Adrenal gland (tissue), 12 donors: ENCODE measurements around the gene DHX57. TPM values are rescaled to one million over a fixed set of nuclear protein-coding genes. Genes with fewer than 3 reads are reported as not detected.

ENCODE experiments used
- DNase-seq, 7 donors: peaks; one replicate each; pipeline ENCODE4 v3.0.0-alpha.2; 2019 to 2020
- H3K27ac ChIP-seq, 5 donors: fragments of 200-600 bp; sonication (generic) in 4 of 5; 1 replicate in 3 of 5; 2 replicates in 2 of 5; pipeline versions ENCODE4 v1.5.1 to v1.8.0; 2016 to 2020; ENCODE audit warnings: mild to moderate bottlenecking in 1 of 5
- H3K27me3 ChIP-seq: fragments of 200-600 bp; 2 replicates; pipeline ENCODE4 v1.8.0; 2021
- H3K36me3 ChIP-seq, 2 donors: fragments of 200-600 bp; replicated peaks in 1 of 2; 1 replicate in 1 of 2; 2 replicates in 1 of 2; pipeline versions ENCODE4 v1.5.1 to v1.8.0; 2018 to 2022
- H3K4me1 ChIP-seq, 2 donors: fragments of 200-600 bp; replicated peaks in 1 of 2; 1 replicate in 1 of 2; 2 replicates in 1 of 2; pipeline versions ENCODE4 v1.5.1 to v1.8.0; 2018 to 2021
- H3K4me3 ChIP-seq, 4 donors: fragments of 200-600 bp; sonication (generic) in 3 of 4; one replicate each; pipeline ENCODE4 v1.5.1; 2016 to 2018
- H3K9me3 ChIP-seq, 3 donors: fragments of 200-600 bp; sonication (generic) in 1 of 3; replicated peaks in 1 of 3; 1 replicate in 2 of 3; 2 replicates in 1 of 3; pipeline versions ENCODE4 v1.5.1 to v1.8.0; 2016 to 2021
- POLR2A ChIP-seq, 2 donors: fragments of 450-650 bp; IDR thresholded peaks; one replicate each; pipeline ENCODE4 v1.6.1; 2017; ENCODE audit warnings: antibody characterized with exemption in 2 of 2, mild to moderate bottlenecking in 2 of 2, moderate library complexity in 1 of 2
- whole genome bisulfite sequencing, 4 donors: extraction: QIAGEN DNeasy Blood & Tissue Kit in 2 of 4; methylation state at CpG; one replicate each; pipeline versions ENCODE4 v1.1.5 to v1.1.7; 2013 to 2017; 5-methylcytosine and 5-hydroxymethylcytosine counted together
- intact Hi-C, 2 donors: fragments of 100-400 bp; cut with DNase I; formaldehyde crosslinking; loops; one replicate each; pipeline versions ENCODE4 v1.14.1 to v1.15.0; 2022 to 2023
- polyA plus RNA-seq, 3 donors: library from polyadenylated mRNA; stranded (reverse); fragments of 200-250 nt in 2 of 3; fragments of 350-450 nt in 1 of 3; fragmentation: Illumina TruSeq in 1 of 3; extraction: RNeasy Lipid Tissue Mini Kit (QIAGEN cat#74804) in 1 of 3; gene quantifications; one replicate each; pipeline ENCODE4 v1.2.3, GENCODE V29; 2013 to 2014
- total RNA-seq, 9 donors: library from RNA; depleted of rRNA in 4 of 9; stranded (reverse); fragments of >200 nt in 4 of 9; fragments of 120-200 nt in 1 of 9; fragmentation: NEBNext Ultra II Directional in 1 of 9; extraction: Animal tissue kit (Norgen Biotek cat#: 25700) in 1 of 9; gene quantifications; one replicate each; pipeline versions ENCODE4 v1.1.0 to v1.2.4, GENCODE V29; 2013 to 2023
- TF ChIP-seq, protein P1 (sequence below), 6 experiments: fragments of 450-650 bp in 4 of 6; fragments of 200-600 bp in 2 of 6; sonication (generic) in 1 of 6; IDR thresholded peaks; 1 replicate in 5 of 6; 2 replicates in 1 of 6; pipeline versions ENCODE4 v1.5.1 to v1.8.0; 2016 to 2021; ENCODE audit warnings: antibody characterized with exemption in 6 of 6, mild to moderate bottlenecking in 2 of 6, moderate library complexity in 1 of 6
- donor health status: healthy with polysubstance abuse.
- donor health status: Bipolar disorder and iron deficiency.
- donor health status: DM: yes; HTN: yes; CAD: no.
- donor health status: DM: no; HTN: no; CAD: no.
- donor health status: DM: no; HTN: no; CAD: no.
- donor health status: DM: yes; HTN: yes; CAD: no.

Gene DHX57
- total and polyA plus RNA-seq, 12 donors = 9.4 to 30.5 (median 18.1) TPM

DNA sequence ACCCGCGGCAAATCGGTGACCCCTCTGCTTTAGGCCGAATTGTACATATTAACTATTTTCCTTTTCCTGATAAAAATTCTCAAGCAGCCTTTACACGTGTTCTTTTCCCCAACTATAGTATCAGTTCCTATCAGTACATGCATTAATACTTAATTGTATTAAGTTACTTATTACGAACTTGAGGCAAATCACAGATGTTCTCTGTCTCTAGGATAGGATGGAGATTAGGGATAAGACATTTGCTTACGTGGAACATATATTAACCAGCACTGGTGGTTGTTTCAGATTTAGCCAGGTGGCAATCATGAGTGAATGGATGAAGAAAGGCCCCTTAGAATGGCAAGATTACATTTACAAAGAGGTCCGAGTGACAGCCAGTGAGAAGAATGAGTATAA, 97.0 kb downstream of the DHX57 start:
- H3K9me3 ChIP-seq = no peaks in the 10 kb centered on the region
- intact Hi-C loops = no loop called here
- peak overlapping the region in 2 of 4 donors; percentile 52 to 83 for H3K4me3 ChIP-seq
- peaks cover 0 to 6% of the 10 kb centered on the region in 2 donors for H3K4me1 ChIP-seq
- DNase-seq = no peak
- peak overlapping the region in 2 of 5 donors; percentile 39 to 64 for H3K27ac ChIP-seq
- H3K27me3 ChIP-seq = no peaks in the 10 kb centered on the region
- 13 to 16% (median 14%) methylated on average over 8 of the region's 8 CpGs for WGBS, 4 donors
- TF ChIP-seq POLR2A (IDR thresholded peaks at IDR 0.05) = no peak
- TF ChIP-seq, protein P1, sequence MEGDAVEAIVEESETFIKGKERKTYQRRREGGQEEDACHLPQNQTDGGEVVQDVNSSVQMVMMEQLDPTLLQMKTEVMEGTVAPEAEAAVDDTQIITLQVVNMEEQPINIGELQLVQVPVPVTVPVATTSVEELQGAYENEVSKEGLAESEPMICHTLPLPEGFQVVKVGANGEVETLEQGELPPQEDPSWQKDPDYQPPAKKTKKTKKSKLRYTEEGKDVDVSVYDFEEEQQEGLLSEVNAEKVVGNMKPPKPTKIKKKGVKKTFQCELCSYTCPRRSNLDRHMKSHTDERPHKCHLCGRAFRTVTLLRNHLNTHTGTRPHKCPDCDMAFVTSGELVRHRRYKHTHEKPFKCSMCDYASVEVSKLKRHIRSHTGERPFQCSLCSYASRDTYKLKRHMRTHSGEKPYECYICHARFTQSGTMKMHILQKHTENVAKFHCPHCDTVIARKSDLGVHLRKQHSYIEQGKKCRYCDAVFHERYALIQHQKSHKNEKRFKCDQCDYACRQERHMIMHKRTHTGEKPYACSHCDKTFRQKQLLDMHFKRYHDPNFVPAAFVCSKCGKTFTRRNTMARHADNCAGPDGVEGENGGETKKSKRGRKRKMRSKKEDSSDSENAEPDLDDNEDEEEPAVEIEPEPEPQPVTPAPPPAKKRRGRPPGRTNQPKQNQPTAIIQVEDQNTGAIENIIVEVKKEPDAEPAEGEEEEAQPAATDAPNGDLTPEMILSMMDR (IDR thresholded peaks at IDR 0.05) = no peak
- H3K36me3 ChIP-seq = peaks cover 0 to 14% of the 10 kb centered on the region in 2 donors

DNA sequence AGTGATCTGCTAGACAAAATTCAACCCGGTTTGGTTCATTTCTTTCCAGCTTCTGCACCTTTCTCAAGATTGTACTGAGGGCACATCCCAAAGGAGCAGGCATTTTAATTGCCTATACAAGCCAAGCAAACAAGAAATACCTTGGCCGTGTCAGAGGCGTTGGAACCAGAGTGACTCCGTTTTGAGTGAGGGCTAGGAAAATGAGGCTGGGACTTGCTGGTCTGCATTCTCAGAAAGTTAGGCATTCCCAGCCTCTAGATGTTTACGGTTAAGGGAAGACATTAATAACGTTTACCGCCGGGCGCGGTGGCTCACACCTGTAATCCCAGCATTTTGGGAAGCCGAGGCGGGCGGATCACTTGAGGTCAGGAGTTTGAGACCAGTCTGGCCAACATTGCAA, 99.2 kb downstream of the DHX57 start:
- DNase-seq = no peak
- 86 to 89% (median 86%) methylated on average over 13 of the region's 13 CpGs for WGBS, 4 donors
- Histone ChIP-seq H3K27me3 (no peaks in the 10 kb centered on the region), H3K4me1 (peaks cover 0 to 6% of the 10 kb centered on the region in 2 donors), H3K27ac (no peak overlapping the region), H3K9me3 (no peaks in the 10 kb centered on the region), H3K4me3 (no peak overlapping the region), H3K36me3 (peaks cover 0 to 6% of the 10 kb centered on the region in 2 donors)
- intact Hi-C loops = no loop called here
- TF ChIP-seq, protein P1 (IDR thresholded peaks at IDR 0.05) = no peak

DNA sequence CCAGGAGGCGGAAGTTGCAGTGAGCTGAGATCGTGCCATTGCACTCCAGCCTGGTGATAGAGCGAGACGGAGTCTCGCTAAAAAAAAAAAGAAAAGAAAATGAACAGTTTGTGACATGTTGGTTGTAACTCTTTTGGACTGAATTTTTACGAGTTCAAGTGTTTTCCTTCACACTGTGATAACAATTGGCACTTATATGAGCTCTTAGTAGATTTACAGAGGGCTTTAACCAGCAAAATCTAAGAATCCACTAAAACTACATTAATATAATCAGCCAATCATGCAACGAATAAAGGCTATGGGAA, 99.9 kb downstream of the DHX57 start:
- Histone ChIP-seq H3K4me3 (no peak overlapping the region), H3K9me3 (no peaks in the 10 kb centered on the region), H3K27me3 (no peaks in the 10 kb centered on the region), H3K27ac (no peak overlapping the region), H3K4me1 (peaks cover 0 to 6% of the 10 kb centered on the region in 2 donors), H3K36me3 (no peaks in the 10 kb centered on the region)
- WGBS, 4 donors = 74 to 81% (median 77%) methylated on average over 7 of the region's 7 CpGs
- no peak for DNase-seq
- intact Hi-C loops = no loop called here
- TF ChIP-seq, protein P1 (IDR thresholded peaks at IDR 0.05) = no peak
- TF ChIP-seq POLR2A (IDR thresholded peaks at IDR 0.05) = no peak

DNA sequence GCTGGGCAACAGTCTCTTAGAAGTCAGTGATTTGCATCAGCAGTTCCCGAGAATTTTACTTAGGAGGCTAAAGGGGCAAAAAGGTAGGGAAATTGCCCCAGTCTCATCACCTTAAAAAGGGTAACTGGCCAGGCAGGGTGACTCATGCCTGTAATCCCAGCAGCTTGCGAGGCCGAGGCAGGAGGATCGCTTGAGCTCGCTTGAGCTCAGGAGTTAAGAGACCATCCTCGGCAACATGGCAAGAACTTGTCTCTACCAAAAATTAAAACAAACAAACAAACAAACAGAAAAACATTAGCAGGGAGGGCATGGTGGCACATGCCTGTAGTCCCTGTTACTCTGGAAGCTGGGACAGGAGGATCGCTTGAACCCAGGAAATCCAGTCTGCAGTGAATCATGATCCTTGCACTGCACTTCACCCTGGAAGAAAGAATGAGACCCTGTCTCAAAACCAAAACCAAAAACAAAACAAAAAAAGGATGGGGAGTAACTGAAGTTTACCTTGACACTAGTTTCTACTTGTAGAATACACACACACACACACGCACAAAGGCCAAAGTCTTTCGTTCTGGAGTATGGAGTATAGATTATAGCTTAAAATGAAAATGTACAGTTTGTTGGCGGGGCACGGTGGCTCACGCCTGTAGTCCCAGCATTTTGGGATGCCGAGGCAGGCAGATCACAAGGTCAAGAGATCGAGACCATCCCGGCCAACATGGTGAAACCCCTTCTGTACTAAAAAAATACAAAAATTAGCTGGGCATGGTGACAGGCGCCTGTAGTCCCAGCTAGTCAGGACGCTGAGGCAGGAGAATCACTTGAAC, 100.4 kb downstream of the DHX57 start:
- no peak overlapping the region for H3K4me3 ChIP-seq
- 79 to 84% (median 81%) methylated on average over 17 of the region's 17 CpGs for WGBS, 4 donors
- H3K27me3 ChIP-seq = no peaks in the 10 kb centered on the region
- no peaks in the 10 kb centered on the region for H3K9me3 ChIP-seq
- TF ChIP-seq, protein P1 (IDR thresholded peaks at IDR 0.05) = no peak
- no peak for TF ChIP-seq POLR2A (IDR thresholded peaks at IDR 0.05)
- H3K4me1 ChIP-seq = peaks cover 0 to 6% of the 10 kb centered on the region in 2 donors
- intact Hi-C loops = no loop called here
- H3K36me3 ChIP-seq = no peaks in the 10 kb centered on the region
- no peak for DNase-seq
- no peak overlapping the region for H3K27ac ChIP-seq
